NCI-H1417 treated with DMSO at 0.1 percent for 48 hours (cell line): Measurements from ENCODE around the gene MESP2.

Experiments used
- DNase-seq: peaks from one replicate; lab custom pipeline; 2025; lab: John Stamatoyannopoulos, UW

Gene MESP2

DNA sequence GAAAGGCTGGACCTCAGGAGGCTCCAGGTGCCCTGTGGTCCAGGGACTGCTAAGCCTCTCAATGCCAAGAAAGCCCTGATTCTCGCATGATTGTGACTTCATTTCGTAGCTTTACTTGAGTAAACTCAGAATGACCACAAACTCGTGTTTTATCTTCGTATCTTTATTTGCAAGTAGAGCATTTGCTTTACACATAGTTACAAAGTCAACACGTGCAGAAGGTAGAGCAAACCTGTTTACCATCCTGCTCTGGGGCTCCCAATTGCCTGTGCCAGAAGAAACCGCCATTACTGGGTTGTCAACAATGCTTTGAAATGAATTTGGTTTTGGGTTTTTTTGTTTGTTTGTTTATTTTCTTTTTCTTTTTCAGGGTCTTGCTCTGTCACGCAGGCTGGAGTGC is 19.2 kb upstream of the MESP2 start:
- no peak for DNase-seq

DNA sequence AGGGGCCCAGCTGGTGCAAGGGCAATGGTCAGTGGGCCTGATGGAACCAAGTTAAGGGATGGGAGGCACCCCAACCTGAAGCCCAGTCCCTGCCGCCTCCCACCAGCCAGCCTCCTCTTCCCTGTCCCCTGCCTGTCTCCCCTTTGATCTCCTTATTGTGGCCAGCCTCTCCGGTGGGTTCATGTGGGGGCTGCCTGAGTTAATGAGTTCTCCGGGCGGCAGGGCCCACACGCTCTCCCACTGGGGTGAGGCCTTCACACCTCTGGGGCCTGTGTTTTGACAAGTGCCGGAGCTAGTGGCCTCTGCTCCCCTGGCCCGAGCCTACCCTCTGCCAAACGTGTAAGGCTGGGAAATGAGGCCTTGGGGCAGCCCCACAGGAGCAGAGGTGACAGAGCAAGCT is 17.8 kb upstream of the MESP2 start:
- no peak for DNase-seq

DNA sequence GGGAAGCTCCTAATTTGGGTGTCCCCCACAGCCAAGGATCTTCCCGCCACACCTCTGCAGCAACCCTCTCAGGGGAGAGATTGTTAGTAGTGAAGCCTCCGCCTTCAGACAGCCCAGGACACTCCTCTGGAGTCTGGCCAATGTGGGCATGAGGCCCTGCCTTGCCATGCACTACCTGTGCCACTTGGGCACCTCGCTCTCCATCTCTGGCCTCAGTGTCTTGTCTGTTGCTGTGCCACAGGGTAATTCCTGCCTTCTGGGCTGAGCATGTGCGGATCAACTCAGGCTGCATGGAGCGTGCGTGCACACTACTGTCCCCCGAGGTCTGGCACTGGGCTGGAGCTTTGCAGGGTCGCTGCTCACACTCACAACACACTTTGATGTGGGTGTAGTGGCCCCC is 17.2 kb upstream of the MESP2 start:
- no peak for DNase-seq

DNA sequence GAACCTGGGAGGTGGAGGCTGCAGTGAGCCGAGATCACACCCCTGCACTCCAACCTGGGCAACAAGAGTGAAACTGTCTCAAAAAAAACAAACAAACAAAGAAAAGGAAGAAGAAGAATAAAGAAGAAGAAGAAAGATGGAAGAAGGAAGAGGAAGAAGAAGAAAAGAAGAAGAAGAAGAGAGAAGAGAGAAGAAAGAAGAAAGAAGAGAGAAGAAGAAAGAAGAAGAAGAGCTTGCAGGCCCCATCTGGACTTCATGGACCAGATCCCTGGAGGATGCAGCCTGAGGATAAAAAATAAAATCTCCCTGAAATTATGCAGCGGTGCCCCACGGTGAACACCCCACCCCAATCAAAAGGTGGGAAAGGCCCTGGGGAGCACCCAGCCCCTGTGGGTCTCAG is 16.3 kb upstream of the MESP2 start:
- DNase-seq = no peak

DNA sequence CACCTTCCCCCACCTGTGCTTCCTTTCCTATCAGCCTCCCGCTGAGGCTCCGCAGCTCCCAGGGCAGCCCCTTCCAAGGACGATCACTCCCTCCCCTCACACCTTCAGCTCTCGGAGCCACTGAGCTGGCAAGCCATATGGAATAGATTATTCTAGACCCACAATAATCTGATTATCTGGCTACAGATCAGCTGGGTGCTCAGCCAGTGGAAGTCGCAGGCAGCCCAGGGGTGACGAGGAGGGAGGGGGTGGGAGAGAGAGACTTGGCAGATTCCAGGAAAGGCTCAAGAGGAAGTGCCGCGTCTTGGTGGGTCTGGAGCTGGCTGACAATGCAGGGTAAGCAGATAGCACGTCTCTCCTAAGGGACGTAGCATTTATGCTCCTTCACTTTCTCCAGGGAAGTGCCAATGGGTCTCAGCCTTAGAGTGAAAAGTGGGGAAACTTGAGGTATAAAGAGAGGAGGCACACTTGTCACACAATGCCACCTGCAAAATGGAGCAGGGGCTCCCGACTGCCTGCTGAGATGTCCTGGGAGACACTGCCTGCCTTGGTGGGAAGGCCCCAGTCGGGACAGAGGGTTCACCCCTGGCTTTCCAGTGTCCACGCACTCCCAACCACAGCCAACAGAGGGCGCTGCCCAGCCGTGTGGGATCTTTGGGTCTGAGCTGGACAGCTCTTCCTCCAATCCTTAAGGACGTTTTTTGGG is 15.7 kb upstream of the MESP2 start:
- no peak for DNase-seq

DNA sequence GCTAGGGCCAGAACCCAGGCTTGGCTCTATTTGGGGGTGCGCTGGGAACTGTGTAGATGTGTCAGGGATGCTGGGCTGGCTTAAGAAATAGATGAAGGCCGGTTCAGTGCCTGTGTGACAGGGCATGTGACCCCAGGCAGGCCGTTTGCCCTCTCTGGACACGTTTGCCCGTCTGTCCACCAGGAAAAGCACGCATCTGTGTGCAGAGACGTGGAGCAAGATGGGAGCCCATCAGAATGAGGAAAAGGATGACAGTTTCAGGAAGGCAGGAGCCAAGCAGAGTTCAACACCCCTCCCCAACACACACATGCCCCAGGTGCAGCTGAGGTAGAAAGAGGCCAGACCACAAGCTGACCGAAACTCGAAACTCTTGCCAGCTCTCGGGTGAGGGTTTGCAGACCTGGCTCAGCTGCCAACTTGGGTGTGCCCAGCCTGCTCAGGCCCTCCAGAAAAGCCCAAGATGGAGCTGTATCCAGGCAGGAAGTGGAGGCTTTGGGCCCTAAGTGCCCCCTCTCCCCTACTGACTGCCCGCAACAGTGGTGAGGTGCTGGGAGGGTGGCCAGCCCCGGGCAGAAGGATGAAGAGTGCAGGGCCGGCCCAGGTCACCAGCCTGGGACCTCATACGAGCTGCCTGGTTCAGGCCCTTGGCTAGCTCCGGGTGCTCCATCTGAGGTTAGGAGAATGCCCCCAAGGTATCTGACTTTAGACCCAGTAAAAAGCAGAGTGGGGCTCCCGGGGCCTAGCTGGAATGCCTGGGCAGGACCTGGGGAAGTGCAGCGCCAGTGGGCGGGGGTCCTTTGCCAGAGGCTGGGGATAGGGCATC is 14.9 kb upstream of the MESP2 start:
- no peak for DNase-seq

DNA sequence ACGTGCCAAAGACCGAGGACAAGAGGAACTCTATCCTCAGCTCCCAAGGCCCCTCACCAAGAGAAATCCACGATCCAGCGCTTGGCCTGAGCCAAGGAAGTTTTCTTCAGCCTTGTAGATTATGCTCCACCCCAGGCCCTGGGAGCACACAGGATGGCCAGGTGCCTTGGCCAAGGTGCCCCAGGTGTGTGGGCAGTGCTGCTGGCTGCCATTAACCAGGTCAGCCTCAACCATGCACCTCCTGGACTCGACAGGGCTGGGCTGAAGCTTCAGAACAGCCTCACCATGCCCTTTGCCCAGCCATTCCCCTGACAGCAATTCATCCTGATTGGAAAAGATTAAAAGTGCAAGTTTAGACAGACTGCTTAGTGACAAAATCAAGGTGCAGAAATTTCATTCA is 14.2 kb upstream of the MESP2 start:
- no peak for DNase-seq

DNA sequence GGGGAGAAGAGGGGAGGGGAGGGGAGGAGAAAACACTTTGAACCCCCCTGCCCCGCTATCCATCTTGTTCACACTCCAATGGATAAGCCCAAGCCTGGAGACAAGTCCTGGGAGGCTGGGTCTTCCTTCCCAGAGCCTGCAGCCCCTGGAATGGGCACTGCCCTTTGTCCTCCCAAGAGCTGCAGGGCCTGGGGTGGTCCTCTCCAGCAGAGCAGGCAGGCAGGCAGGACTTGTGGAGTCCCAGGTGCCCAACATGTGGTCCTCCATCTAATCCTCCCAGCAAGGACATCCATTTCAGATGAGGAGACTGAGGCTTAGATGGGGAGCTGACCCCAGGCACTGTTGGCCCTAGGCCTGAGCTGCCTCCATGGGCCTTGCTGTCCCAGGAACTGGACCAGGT is 10.4 kb upstream of the MESP2 start:
- DNase-seq = no peak

DNA sequence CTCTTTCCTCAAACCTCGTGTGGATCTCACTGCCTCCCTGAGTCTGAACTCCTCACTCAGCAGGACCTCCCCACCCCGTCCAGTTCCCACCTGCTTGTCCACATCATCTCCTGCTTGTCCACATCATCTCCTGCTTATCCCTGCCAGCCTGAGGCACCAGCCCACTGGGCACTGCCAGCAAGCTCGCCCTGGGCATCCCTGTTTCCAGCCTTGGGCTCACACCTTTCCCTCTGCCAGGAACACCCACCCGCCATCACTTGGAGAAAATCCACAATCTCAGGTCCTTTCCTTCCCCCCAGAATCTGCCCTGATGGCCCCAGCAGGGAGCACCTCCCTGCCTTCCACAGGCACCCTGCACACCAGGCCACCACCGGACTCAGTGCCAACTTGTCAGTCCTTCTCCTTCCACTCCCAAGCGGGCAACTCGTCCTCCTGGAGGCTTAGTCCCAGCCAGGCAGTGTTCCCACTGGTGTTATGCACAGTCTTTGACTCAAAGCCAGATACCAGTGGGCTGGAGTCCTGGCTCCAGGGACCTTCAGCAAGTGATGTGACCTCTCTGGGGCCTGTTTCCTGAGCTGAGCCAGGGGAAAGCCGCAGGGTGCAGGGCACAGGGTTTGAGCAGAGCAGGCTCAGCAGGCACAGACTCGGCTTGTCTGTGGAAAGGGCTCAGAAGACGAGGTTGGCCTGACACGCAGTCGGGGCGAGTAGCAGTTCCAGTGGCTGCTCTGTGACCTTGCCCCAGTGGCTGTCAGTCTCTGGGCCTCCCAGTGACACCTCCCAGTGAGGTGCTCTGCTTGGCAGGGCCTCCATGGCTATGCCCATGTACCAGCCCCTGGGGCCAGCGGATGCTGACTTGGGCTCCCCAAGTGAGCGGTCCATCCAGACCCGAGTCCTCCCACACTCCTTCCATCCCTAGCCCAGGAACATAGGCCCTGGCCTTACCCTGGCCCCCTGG is 9.5 kb upstream of the MESP2 start:
- DNase-seq = no peak

DNA sequence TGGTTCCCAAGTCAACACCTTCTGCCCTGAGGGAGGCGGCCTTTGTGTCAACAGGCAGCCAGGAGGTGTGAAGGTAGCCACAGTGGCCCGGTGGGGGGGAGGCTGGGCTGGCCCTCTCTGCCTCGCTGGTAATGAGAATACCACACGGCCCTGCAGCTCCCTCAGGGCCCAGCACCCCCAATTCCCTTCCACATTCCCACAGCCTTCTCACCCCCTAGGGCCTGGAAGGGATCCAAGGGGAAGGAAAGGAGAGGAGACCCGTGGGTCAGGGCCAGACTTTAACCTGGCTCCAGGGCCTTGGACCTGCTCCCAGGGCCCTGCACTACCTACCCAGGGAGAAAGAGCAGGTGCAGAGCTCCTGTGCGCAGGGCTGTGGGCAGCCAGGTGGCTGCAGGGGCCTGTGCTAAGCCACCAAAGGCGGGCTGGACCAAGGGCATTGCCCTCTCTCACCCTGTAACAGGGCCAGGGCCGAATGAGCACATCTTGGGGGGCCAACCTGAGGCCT is 8.7 kb upstream of the MESP2 start:
- no peak for DNase-seq

DNA sequence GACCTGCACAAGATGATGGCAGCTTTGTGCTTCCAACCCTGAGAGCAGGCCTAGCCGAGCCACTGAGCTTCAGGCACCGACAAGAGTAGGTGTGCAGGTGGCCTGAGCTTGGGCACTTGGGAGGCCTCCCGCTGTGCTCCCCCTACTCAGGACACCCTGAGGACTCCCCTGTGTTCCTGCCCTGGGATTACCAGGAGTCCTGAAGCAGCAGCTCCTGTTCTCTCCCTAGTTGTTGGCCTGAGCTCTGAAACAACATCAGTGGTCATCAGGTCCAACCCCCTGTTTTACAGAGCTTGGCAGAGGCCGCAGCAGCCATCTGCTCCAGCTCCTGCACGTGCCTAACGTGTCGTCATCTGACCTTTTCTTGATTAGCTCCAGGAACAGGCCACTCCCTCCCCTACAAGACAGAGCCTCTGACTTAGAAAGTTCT is 8.0 kb upstream of the MESP2 start:
- no peak for DNase-seq

DNA sequence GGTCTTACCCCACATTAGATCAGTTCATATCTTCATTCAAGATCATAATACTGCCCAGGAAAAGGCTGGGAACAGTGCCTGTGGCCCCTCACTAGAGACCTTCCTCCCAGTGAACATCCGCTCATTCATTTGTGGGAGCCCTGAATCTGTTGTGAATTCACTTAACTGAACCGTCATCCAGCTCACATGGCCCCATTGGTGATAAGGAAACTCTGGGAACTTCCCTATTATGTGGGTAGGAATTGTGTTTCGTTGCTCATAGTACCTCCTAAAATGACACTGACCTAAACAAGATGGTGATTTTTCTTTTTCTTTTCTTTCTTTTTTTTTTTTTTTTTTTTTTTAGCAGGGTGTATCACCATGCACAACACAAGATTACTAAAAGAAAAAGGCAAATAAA is 6.8 kb upstream of the MESP2 start:
- DNase-seq = no peak

DNA sequence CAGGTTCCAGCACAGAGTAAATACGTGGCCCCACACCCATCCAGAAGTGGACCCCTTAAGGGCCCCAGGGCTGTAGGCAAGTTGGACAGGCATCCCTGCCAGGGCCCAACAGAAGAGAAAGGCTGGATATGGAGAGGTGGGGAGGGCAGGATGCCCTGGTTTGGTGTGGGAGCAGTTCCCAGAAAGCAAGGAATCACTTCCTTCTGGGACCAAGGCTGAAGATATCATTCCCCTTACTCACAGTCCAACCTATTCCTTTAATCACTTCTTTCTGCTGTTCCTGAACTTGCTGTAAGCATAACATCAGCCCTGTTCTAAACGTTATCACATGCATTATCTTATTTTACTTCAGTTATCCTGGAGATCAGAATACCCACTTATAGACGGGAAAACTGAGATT is 6.1 kb upstream of the MESP2 start:
- no peak for DNase-seq

DNA sequence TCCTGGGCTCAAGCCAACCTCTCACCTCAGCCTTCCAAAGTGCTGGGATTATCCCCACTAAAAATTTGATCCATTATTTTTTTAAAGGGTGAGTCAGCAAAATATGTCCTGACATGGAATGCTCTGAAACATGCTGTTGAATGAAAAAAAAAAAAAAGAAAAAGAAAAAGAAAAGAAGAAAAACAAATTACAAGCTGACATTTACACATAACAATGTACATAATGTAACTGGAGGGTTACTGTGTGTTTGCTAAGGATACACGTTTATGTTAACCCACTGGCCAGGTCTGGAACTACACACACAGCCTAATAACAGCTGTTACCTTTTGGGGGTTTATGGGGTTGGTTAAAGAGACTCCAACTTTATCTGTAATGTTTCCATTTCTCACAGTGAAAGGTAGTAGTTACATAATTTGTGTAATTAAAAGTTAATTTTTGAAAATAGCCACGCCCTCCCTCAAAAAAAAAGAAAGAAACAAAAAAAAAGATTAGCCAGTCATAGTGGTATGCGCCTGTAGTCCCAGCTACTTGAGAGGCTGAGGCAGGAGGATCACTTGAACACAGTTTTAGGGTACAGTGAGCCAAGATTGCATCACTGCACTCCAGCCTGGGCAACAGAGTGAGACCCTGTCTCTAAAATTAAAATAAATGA is 3.1 kb upstream of the MESP2 start:
- DNase-seq = no peak

DNA sequence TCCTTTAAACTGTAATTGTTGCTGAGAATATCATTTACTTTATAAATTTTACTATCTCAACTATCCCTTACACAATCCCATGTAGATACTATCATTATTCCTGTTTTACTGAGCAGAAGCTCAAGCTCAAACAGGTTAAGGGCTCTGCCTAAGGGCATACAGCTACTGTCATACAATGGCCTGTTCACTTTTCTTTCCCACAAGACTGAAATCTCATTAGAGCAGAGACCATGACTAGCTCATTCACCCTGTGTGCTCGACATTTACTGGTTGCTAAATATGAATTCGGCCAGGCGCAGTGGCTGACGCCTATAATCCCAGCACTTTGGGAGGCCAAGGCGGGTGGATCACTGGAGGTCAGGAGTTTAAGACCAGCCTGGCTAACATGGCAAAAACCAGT is 1.6 kb upstream of the MESP2 start:
- no peak for DNase-seq

DNA sequence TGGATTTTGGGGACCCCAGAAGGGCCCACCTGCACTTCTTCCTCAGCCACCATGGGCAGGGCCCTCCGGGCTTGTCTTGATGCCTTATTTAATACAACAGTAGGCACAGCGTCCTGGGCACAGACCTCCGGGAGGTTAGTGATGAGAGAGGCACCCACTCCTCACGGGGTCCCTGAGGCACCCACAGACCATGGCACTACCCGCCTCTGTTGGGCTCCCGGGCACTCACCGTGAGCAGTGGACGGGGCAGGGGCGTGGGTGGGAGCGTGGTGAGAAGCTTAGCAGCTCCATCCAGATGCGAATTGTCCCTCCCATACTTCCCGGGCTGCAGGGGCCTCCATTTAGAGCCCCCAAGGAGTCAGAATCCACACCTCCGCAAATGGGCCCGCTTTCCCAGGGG is 317 bp upstream of the MESP2 start:
- DNase-seq = no peak

DNA sequence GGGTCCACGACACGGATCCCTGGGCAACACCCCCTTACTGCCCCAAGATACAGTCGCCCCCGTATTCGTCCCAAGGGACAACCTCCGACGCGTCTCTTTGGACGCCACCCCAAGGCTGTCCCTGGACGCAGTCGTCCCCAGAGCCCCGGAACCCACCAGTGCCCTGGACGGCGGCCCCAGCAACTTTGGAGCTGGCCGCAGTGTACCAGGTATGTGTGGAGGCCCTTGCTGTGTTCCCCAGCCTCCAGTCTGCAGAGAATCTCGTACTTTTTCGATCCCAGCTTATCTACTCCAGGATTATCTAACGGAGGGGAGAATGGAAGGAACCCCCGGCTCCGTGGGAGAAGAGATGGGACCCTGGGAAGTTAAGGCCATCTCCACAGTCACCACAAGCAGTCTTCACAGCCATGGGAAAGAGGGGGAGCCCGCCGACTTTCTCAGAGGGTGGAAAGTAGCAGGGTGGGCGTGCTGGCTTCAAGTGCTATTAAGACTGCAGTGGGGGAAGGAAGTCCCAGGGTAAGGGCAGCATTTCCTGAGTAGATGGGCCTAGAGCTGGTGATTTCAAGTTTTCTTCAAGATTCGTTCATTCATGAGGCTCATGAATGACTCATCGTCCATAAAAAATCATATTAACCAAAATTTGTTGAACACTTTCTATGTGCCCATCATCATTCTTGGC is 1.1 kb downstream of the MESP2 start:
- DNase-seq = no peak

DNA sequence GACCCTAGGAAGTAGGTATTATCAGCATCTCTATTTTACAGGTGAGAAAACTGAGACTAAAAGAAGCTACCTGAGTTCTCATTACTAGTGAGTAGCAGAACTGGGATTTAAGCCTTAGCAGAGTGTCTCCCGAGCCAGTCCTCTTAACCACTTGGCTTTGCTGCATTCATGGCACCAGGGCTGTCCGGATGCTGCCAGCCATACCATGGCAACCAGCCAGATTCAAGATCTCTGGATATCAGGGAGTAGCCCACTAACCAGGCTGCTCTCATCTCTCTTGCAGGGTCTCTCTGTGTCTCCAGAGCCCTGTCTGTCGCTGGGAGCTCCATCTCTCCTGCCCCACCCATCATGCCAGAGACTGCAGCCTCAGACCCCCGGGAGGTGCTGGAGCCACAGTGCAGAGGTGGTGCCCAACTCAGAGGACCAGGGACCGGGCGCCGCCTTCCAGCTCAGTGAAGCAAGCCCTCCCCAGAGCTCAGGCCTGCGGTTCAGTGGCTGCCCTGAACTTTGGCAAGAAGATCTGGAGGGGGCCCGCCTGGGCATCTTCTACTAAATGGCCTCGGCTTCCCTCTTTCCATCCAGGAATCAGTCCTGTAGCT is 1.7 kb downstream of the MESP2 start:
- no peak for DNase-seq

DNA sequence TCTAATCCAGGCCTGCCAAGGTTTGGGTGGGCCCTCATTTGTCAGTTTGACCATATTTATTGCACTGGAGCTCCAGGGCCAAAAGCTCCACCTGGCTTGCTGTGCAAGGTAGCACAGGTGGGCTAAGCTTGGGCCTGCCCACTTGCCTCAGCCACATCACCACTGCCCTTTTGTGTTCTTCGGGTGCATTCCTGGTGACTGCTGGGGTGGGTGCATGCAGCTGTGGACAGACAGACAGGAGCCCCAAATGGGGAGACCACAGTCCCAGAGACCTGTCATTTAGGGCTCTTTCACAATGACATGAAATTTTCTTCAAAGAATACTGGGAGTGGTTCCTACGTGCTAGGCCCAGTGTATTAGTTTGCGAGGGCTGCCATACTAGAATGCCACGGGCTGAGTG is 2.7 kb downstream of the MESP2 start:
- no peak for DNase-seq

DNA sequence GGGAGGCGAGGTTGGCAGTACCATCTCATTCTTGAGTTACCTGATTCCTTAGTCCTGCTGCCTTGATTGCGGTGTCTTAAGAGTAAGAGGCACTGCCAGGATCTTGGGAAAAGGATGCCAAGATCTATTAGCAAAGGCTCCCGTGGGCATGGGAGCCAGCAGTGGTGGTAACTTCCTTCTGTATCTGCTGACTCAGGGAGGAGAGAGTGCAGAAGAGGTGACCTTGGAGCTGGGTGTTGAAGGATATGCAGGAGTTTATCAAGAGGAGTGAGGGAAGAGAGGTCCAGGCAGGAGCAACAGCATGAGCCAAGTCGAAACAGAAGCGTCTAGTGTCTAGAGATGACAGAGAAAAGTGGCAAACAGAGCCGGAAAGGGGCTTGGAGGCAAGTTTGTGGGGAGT is 4.5 kb downstream of the MESP2 start:
- no peak for DNase-seq

DNA sequence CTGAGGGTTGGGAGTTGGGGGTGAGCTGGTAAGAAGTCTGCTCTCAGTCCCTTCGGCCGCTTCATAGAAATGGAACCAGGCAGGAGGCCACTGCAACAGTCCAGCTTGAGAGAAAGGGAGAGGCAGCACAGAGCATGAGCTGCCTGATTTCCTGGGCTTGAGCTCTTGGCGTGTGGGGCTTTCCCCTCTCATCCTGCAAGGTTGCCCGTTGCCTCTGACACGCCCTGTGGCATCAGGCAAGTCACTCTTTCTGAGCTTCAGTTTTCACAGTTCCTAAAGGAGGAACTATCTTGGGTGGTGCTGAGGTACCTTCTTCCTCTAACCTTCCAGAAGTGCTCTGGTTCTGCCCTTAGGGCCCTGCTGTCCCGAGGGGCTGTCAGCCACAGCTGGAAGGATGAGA is 4.9 kb downstream of the MESP2 start:
- DNase-seq = no peak
